ENCODE measurements around the gene GALNT17. TPM values are rescaled to one million over a fixed set of nuclear protein-coding genes. Genes with fewer than 3 reads are reported as not detected.

GALNT17 gene
- total RNA-seq, 1 donor from 2014 or later: not detected

- intact Hi-C loops (cut with micrococcal nuclease): no loop called here
Measured at GRCh38 chr7:71278257-71278656, 146.3 kb downstream of the GALNT17 start.

GRCh38 chr7:71281261-71281660 lies 149.3 kb downstream of the GALNT17 start:
- intact Hi-C loops (cut with micrococcal nuclease): no loop called here

- intact Hi-C loops (cut with micrococcal nuclease): no loop called here
Measured at GRCh38 chr7:71283802-71284201, 151.9 kb downstream of the GALNT17 start.

GRCh38 chr7:71285571-71286145 lies 153.7 kb downstream of the GALNT17 start:
- intact Hi-C loops (cut with micrococcal nuclease): no loop called here

GRCh38 chr7:71286336-71286735 lies 154.4 kb downstream of the GALNT17 start:
- intact Hi-C loops (cut with micrococcal nuclease): no loop called here

DNA sequence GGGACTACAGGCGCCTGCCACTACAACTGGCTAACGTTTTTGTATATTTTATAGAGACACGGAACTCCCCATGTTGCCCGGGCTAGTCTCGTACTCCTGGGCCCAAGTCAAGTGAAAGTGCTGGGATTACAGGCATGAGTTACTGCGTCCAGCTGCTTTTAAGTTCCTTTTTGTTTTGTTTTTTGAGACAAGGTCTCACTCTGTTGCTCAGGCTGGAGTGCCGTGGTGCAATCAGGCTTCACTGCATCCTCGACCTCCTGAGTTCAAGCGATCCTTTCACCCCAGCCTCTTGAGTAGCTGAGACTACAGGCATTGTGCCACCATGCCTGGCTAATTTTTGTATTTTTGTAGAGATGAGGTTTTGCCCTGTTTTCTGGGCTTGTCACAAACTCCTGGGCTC lies 155.0 kb downstream of the GALNT17 start:
- intact Hi-C loops (cut with micrococcal nuclease): no loop called here

DNA sequence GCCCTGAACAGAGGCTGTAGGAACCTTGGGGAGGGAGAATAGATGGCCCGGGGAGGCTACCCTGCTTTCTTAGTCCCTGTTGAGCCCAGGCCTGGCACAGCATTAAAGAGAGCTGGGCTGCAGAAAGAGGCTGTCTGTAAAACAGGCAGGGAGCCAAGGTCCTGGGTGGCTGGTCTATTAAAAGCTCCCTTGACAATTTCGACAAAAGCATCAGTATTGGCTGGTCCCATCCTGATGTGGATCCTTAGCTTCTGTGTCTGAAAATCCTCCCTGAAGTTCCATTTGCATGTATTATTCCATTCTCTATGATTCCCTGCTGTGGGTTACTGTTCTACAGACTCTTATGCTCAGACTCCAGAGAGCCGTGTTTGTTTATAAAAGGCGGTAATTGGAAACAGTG lies 158.5 kb downstream of the GALNT17 start:
- intact Hi-C loops (cut with micrococcal nuclease): no loop called here

GRCh38 chr7:71298378-71298777 lies 166.4 kb downstream of the GALNT17 start:
- intact Hi-C loops (cut with micrococcal nuclease): no loop called here

DNA sequence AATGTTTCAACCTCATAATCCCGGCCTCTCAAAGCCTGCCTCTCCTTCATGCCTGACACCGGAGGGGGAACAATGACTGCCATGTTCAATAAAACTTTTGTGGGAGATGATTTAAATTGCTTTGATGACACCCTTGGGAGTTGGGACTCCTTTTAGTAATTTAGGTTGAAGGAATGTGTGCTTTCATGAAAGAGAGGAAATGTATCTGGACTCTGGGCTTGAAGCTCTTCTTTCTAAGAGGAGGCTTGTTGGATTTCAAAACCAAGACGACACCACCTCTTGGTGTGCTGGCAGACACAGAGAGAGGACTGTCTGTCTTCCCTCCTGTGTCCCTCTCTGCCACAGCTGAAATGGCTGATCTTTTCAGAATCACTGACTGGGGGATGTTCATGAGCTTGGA lies 168.1 kb downstream of the GALNT17 start:
- intact Hi-C loops (cut with micrococcal nuclease): no loop called here

GRCh38 chr7:71300603-71301002 lies 168.7 kb downstream of the GALNT17 start:
- intact Hi-C loops (cut with micrococcal nuclease): no loop called here

GRCh38 chr7:71301167-71301566 lies 169.2 kb downstream of the GALNT17 start:
- intact Hi-C loops (cut with micrococcal nuclease): no loop called here

- intact Hi-C loops (cut with micrococcal nuclease): no loop called here
Measured at GRCh38 chr7:71303566-71303965, 171.6 kb downstream of the GALNT17 start.

DNA sequence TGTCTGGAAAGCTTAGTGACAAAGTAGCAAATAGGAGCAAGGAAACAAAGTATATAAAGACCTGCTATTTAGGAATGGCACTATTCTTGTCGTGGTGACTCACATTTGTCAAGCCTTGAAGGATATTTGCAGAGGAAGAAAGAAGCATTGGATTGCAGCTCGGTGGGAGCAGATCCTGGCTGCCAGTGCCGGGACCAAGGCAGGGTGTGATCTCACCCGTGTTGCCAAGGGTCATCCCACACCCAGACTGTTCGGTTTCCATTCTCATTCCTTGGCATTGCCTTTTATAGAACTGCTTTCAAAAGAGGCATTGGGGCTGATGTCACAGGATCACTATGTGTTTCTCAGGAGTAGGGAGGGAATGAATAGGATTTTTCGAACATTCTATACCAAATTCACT lies 176.2 kb downstream of the GALNT17 start:
- intact Hi-C loops (cut with micrococcal nuclease): no loop called here

- intact Hi-C loops (cut with micrococcal nuclease): no loop called here
Measured at GRCh38 chr7:71311576-71311975, 179.6 kb downstream of the GALNT17 start.

GRCh38 chr7:71312755-71313490 lies 181.0 kb downstream of the GALNT17 start:
- intact Hi-C loops (cut with micrococcal nuclease): no loop called here

- intact Hi-C loops (cut with micrococcal nuclease): no loop called here
Measured at GRCh38 chr7:71313553-71313952, 181.6 kb downstream of the GALNT17 start.

DNA sequence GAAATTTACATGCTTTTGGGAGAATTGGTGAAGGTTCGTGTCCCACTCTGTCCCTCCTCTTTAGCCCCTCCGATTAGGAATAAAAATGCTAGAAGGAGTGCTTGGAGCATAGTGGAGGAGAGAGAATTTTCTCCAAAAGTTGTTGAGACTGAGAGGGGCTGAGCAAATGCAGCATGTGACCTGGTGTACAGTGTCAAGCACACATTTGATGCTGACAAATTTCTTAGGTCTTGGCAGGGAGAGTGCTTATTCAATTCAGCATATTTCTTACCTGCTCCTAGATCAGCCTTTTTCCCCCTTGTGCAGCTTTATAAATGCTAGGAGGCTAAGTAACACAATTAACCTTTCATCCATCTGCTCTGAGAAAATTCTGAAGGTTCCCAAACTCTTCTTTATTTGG lies 189.0 kb downstream of the GALNT17 start:
- intact Hi-C loops (cut with micrococcal nuclease): no loop called here

DNA sequence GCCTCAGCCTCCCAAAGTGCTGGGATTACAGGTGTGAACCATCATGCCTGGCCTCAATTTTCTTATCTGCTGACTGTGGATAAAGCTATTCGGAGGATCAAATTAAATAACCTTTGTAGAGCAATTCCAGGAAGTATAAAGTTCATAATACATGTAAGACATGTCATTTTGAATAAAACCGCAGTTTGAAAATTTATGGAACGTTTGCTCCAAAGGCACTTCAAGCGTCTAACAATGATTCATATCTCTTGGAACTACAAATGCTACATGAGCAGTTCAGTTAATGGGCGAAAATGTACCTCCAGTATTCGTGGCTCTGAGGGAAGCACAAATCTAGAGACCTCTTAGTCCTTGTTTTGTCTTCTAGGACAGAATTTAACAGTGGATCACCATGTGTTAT lies 190.3 kb downstream of the GALNT17 start:
- intact Hi-C loops (cut with micrococcal nuclease): no loop called here

GRCh38 chr7:71323726-71324125 lies 191.8 kb downstream of the GALNT17 start:
- intact Hi-C loops (cut with micrococcal nuclease): no loop called here

DNA sequence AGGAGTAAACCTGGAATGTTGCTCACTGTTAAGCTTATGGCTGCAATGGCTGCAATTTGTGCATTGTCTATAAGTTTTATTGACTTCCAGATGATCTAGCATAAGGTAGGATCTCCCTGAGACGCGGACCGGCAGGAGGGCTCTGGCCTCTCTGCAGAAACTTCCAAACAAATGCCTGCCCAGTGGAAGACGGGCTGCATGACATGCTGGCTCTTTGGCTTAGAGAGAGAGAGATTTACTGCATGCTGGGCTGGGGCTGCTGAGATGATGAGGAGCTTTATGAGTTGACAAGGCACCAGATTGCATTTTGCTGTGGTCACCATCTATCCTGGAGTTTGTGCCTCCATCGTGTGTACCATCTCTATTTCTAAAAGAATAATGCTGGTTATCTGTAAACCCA lies 193.2 kb downstream of the GALNT17 start:
- intact Hi-C loops (cut with micrococcal nuclease): no loop called here

DNA sequence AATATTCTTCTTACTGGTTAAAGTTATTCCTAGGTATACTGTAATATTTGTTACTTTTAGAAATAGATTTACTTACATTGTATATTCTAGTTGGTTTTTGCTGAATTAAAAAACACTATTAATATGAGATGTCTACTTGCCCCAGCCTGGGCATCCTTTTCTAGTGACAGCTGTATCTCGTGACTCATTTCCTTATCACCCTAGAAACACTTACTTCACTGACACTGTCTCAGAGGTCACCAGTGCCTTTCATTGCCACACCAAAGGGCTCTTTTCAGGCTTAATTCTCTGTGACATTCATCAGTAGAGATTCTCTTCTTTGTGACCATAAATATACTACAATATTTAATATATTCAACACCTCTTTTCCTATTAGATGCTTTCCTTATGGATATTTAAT lies 194.7 kb downstream of the GALNT17 start:
- intact Hi-C loops (cut with micrococcal nuclease): no loop called here

DNA sequence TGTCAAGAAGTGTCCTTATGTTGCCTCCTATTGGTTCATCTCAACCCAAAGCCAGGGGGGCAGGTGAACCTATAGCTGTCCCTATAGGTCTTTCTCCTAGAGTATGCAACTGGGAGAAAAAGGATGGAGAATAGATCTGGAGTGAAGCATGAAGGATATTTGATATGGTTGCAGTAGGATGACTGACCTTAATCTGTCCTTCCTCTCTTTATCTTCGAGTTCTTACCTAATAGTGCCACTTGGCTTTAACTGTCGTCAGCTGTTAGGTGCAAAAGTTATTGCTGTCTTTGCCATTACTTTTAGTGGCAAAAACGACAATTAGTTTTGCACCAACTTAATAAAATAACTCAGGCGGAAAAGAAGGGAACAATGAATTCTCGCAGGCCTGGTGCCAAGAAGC lies 196.0 kb downstream of the GALNT17 start:
- intact Hi-C loops (cut with micrococcal nuclease): no loop called here

DNA sequence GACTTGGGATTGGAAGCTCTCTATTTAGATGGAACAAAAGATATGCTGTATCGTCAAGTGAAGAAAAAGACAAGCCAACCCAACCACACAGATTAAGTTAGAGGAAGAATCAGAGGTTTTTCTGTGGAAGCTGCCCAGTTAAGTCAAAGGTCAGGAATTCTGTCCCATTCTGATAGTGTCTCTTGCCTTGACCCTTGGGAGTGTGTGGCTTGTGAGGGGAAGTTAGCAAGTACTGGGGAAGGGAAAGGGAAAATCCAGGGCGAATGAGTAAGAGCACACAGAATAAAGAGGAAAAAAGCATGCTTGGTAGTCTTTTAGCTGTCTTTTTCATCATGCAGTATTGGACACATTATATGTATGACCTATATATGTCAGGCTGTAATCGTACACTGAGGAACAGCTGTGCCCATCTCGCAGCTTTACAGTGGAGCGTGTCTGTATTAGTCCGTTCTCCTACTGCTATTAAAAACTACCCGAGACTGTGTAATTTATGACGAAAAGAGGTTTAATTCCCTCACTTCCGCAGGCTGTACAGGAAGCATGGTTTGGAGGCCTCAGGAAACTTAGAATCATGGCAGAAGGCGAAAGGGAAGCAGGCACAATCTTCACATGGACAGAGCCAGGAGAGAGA lies 197.2 kb downstream of the GALNT17 start:
- intact Hi-C loops (cut with micrococcal nuclease): no loop called here
